ENCODE measurements around the gene ITPR3. TPM values are rescaled to one million over a fixed set of nuclear protein-coding genes. Genes with fewer than 3 reads are reported as not detected.

Gene ITPR3
- total and polyA plus RNA-seq, 2 of the 13 experiments (the other 11 are each of a cell fraction or from before 2014, with no cell fraction given), result 3.8 to 21.4 TPM

GRCh38 chr6:33744001-33744848 lies 123.1 kb downstream of the ITPR3 start (continued):
- TF ChIP-seq ZNF142 (CRISPR knock-in tag; IDR thresholded peaks at IDR 0.05), result no peak
- TF ChIP-seq MIER3 (CRISPR knock-in tag; IDR thresholded peaks at IDR 0.05; ENCODE audit: borderline replicate concordance), result 0 out of 2 replicates have a peak, but pooled peaks have one; percentile 21
- TF ChIP-seq ZNF253 (CRISPR knock-in tag; IDR thresholded peaks at IDR 0.05; ENCODE audit: borderline replicate concordance), result peak; percentile 31; the same call in 1 of the 2 replicates
- TF ChIP-seq SALL1 (CRISPR knock-in tag; IDR thresholded peaks at IDR 0.05), result peak; percentile 36; the same call in 1 of the 2 replicates
- TF ChIP-seq CBX5 (CRISPR knock-in tag; IDR thresholded peaks at IDR 0.05; ENCODE audit: borderline replicate concordance), result peak; percentile 71; the same call in 1 of the 2 replicates
- TF ChIP-seq ZNF879 (CRISPR knock-in tag; IDR thresholded peaks at IDR 0.05), result no peak
- peak; percentile 42 for TF ChIP-seq FOSL2 (CRISPR knock-in tag; IDR thresholded peaks at IDR 0.05)
- TF ChIP-seq STAG1 (CRISPR knock-in tag; IDR thresholded peaks at IDR 0.05), result peak; percentile 85
- 0 out of 2 replicates have a peak, but pooled peaks have one; percentile 38 for TF ChIP-seq HMGXB3 (CRISPR knock-in tag; IDR thresholded peaks at IDR 0.05; ENCODE audit: borderline replicate concordance)
- TF ChIP-seq ZFP62 (CRISPR knock-in tag; IDR thresholded peaks at IDR 0.05), result no peak
- TF ChIP-seq SAP130 (CRISPR knock-in tag; IDR thresholded peaks at IDR 0.05; ENCODE audit: low read depth), result 0 out of 2 replicates have a peak, but pooled peaks have one; percentile 29
- TF ChIP-seq ZNF776 (CRISPR knock-in tag; IDR thresholded peaks at IDR 0.05), result no peak
- TF ChIP-seq ZXDC (CRISPR knock-in tag; IDR thresholded peaks at IDR 0.05), result no peak
- peak; percentile 47 for TF ChIP-seq ELF3 (CRISPR knock-in tag; IDR thresholded peaks at IDR 0.05)
- TF ChIP-seq NR2F6 (IDR thresholded peaks at IDR 0.05), result no peak
- TF ChIP-seq NR2F6 (CRISPR knock-in tag; IDR thresholded peaks at IDR 0.05), result peak; percentile 47; the same call in 1 of the 2 replicates
- peak; percentile 71; the same call in 1 of the 2 replicates for TF ChIP-seq CEBPB (IDR thresholded peaks at IDR 0.05; ENCODE audit: borderline replicate concordance, low read depth, low read length)

Measured in HepG2 (cell line).